Measurements from ENCODE around the gene AFDN. TPM values are rescaled to one million over a fixed set of nuclear protein-coding genes. Genes with fewer than 3 reads are reported as not detected.

The AFDN gene
- total RNA-seq, 6 donors from 2014 or later, result 149 to 517 (median 265) TPM

DNA sequence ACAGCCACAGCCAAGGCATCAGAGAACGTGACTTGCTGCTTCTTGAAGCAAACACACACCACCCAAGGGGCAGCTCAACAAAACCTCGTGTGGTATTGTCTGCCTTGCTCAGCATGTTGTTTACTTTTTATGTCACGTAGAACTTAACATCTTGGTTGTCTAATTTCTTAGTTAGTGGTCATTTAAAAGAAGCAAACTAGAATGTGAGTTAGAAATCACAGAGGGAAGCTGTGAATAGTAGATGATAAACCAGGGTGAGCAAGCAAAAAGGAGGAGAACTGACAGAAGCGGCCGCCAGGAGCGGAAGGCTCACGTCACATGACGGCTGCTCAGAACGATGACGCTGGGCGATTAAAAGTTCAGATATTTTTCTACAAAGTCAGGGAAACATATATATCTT lies 119.3 kb downstream of the AFDN start:
- no peaks in the 10 kb centered on the region for H3K27me3 ChIP-seq
- TF ChIP-seq, protein P1, sequence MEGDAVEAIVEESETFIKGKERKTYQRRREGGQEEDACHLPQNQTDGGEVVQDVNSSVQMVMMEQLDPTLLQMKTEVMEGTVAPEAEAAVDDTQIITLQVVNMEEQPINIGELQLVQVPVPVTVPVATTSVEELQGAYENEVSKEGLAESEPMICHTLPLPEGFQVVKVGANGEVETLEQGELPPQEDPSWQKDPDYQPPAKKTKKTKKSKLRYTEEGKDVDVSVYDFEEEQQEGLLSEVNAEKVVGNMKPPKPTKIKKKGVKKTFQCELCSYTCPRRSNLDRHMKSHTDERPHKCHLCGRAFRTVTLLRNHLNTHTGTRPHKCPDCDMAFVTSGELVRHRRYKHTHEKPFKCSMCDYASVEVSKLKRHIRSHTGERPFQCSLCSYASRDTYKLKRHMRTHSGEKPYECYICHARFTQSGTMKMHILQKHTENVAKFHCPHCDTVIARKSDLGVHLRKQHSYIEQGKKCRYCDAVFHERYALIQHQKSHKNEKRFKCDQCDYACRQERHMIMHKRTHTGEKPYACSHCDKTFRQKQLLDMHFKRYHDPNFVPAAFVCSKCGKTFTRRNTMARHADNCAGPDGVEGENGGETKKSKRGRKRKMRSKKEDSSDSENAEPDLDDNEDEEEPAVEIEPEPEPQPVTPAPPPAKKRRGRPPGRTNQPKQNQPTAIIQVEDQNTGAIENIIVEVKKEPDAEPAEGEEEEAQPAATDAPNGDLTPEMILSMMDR (IDR thresholded peaks at IDR 0.05), result no peak
- peaks cover 33 to 85% (median 46%) of the 10 kb centered on the region in 4 donors for H3K36me3 ChIP-seq
- no peaks in the 10 kb centered on the region for H3K9me3 ChIP-seq
- no peaks in the 10 kb centered on the region for H3K4me1 ChIP-seq
- WGBS, 2 donors, result 85 to 86% methylated on average over 11 of the region's 11 CpGs
- DNase-seq (no peak), ATAC-seq (ENCODE audit: low FRiP score in 2 of 2) (no peak)
- no peak overlapping the region for H3K4me3 ChIP-seq
- H3K27ac ChIP-seq, result no peak overlapping the region

DNA sequence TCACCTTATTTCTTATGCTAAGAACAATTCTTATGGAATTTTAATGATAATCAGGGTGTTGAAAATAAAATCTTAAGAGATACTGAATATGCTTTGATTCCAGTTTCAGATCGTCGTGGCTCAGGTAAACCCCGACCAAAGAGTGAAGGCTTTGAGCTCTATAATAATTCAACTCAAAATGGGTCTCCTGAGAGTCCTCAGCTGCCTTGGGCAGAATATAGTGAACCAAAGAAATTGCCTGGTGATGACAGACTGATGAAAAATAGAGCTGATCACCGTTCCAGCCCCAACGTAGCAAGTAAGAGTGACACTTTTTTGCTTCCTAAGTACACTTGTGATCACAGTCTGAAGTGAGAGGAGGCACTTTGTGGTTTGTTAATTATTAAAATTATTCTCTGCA lies 119.9 kb downstream of the AFDN start:
- WGBS, 2 donors, result 74 to 79% methylated on average over 5 of the region's 5 CpGs
- H3K4me3 ChIP-seq, result no peak overlapping the region
- peaks cover 37 to 91% (median 52%) of the 10 kb centered on the region in 4 donors for H3K36me3 ChIP-seq
- DNase-seq, result no peak
- no peak overlapping the region for H3K27ac ChIP-seq
- H3K9me3 ChIP-seq, result no peaks in the 10 kb centered on the region
- TF ChIP-seq POLR2AphosphoS5 (IDR thresholded peaks at IDR 0.05) (no peak), POLR2A (IDR thresholded peaks at IDR 0.05) (no peak), EP300 (IDR thresholded peaks at IDR 0.05) (no peak)
- TF ChIP-seq, protein P1 (IDR thresholded peaks at IDR 0.05), result no peak
- H3K4me1 ChIP-seq, result no peaks in the 10 kb centered on the region
- no peak for ATAC-seq (ENCODE audit: low FRiP score in 2 of 2)
- no peaks in the 10 kb centered on the region for H3K27me3 ChIP-seq

- ATAC-seq (ENCODE audit: low FRiP score in 2 of 2), result no peak
- peaks cover 40 to 100% (median 62%) of the 10 kb centered on the region in 4 donors for H3K36me3 ChIP-seq
Observed at GRCh38 chr6:167947716-167948115, 121.0 kb downstream of the AFDN start.

DNA sequence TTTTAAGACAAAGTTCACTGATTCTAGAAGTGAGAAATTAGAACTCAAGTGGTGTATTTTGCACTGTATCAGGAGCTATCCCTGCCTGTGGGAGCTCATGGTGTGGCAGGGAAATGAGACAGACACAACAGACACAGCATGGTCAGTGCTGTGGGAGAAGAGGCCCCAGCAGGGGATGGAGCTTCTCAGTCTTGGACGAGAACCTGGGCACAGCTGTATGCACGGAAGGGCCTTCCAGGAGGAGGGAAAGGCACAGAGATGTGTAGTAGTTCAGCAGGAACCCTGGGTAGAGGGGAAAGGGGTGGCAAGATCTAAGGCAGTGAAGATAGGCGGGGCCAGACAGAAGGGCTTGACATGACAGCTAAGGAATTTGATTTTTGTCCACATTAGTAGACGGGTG lies 122.0 kb downstream of the AFDN start:
- peak overlapping the region in 1 of 4 donors; percentile 27 for H3K27ac ChIP-seq
- peaks cover 33 to 99% (median 62%) of the 10 kb centered on the region in 4 donors for H3K36me3 ChIP-seq
- TF ChIP-seq EP300 (IDR thresholded peaks at IDR 0.05) (no peak), POLR2AphosphoS5 (IDR thresholded peaks at IDR 0.05) (no peak), POLR2A (IDR thresholded peaks at IDR 0.05) (no peak)
- TF ChIP-seq, protein P1 (IDR thresholded peaks at IDR 0.05), result no peak

More at GRCh38 chr6:167947716-167948115, 121.0 kb downstream of the AFDN start:
- DNase-seq, result no peak
- Histone ChIP-seq H3K4me1 (no peaks in the 10 kb centered on the region), H3K9me3 (no peaks in the 10 kb centered on the region), H3K27me3 (no peaks in the 10 kb centered on the region), H3K27ac (no peak overlapping the region), H3K4me3 (no peak overlapping the region)
- TF ChIP-seq POLR2AphosphoS5 (IDR thresholded peaks at IDR 0.05) (no peak), POLR2A (IDR thresholded peaks at IDR 0.05) (no peak), EP300 (IDR thresholded peaks at IDR 0.05) (no peak)
- TF ChIP-seq, protein P1 (IDR thresholded peaks at IDR 0.05), result no peak
- 95 to 97% methylated on average over 1 of the region's 1 CpG for WGBS, 2 donors

GRCh38 chr6:167949121-167949684 lies 122.5 kb downstream of the AFDN start:
- peak overlapping the region in 1 of 4 donors; percentile 27 for H3K27ac ChIP-seq
- ATAC-seq (ENCODE audit: low FRiP score in 2 of 2) (no peak), DNase-seq (no peak)
- H3K9me3 ChIP-seq, result no peaks in the 10 kb centered on the region
- no peaks in the 10 kb centered on the region for H3K27me3 ChIP-seq
- no peaks in the 10 kb centered on the region for H3K4me1 ChIP-seq
- no peak overlapping the region for H3K4me3 ChIP-seq
- 87 to 89% methylated on average over 7 of the region's 7 CpGs for WGBS, 2 donors
- peaks cover 28 to 99% (median 57%) of the 10 kb centered on the region in 4 donors for H3K36me3 ChIP-seq
- TF ChIP-seq EP300 (IDR thresholded peaks at IDR 0.05) (no peak), POLR2AphosphoS5 (IDR thresholded peaks at IDR 0.05) (no peak), POLR2A (IDR thresholded peaks at IDR 0.05) (no peak)
- TF ChIP-seq, protein P1 (IDR thresholded peaks at IDR 0.05), result no peak

More for the DNA sequence above, 122.0 kb downstream of the AFDN start:
- no peaks in the 10 kb centered on the region for H3K9me3 ChIP-seq
- 87 to 91% methylated on average over 4 of the region's 4 CpGs for whole genome bisulfite sequencing, 2 donors
- no peaks in the 10 kb centered on the region for H3K27me3 ChIP-seq
- ATAC-seq (ENCODE audit: low FRiP score in 2 of 2) (no peak), DNase-seq (no peak)
- H3K4me1 ChIP-seq, result no peaks in the 10 kb centered on the region
- H3K4me3 ChIP-seq, result no peak overlapping the region

All from upper lobe of left lung (tissue), 6 donors.